A549 (cell line): ENCODE data around the gene PMM2.

Experiments used
- CTCF ChIP-seq: fragments of >200 bp; sonication (Bioruptor Twin); formaldehyde crosslinking; IDR thresholded peaks from 3 replicates; pipeline ENCODE4 v1.5.1; 2016
- ELK1 ChIP-seq: fragments of 150-350 bp; IDR thresholded peaks from 2 replicates; pipeline ENCODE4 v1.6.1; 2014; ENCODE audit warnings: low read depth, mild to moderate bottlenecking, low read length
- JUN ChIP-seq, 2 experiments: fragments of >200 bp; sonication (Bioruptor Twin); formaldehyde crosslinking; IDR thresholded peaks; 2 replicates in 1 of 2; 3 replicates in 1 of 2; pipeline ENCODE4 v1.6.1; 2016 to 2017
- MAZ ChIP-seq: fragments of 150-350 bp; IDR thresholded peaks from 2 replicates; pipeline ENCODE4 v1.6.1; 2014; ENCODE audit warnings: antibody characterized with exemption, low read depth, low read length, borderline replicate concordance
- PBX3 ChIP-seq: IDR thresholded peaks from 2 replicates; pipeline ENCODE4 v1.6.1; 2012
- REST ChIP-seq: fragments of 200-600 bp; sonication (generic); IDR thresholded peaks from 2 replicates; pipeline ENCODE4 v1.6.1; 2016; ENCODE audit warnings: antibody characterized with exemption, mild to moderate bottlenecking, moderate library complexity
- RFX5 ChIP-seq: fragments of 450-650 bp; IDR thresholded peaks from 2 replicates; pipeline ENCODE4 v1.7.1; 2014; ENCODE audit warnings: antibody characterized with exemption, mild to moderate bottlenecking, moderate library complexity
- RNF2 ChIP-seq: fragments of 200-600 bp; sonication (generic); IDR thresholded peaks from 2 replicates; pipeline ENCODE4 v1.6.1; 2016; ENCODE audit warnings: low read depth, mild to moderate bottlenecking, antibody characterized with exemption, moderate library complexity, borderline replicate concordance

GRCh38 chr16:8806272-8806983, 8.8 kb downstream of the PMM2 start:
- TF ChIP-seq CTCF (no peak), PBX3 (no peak), RNF2 (no peak), RFX5 (no peak), REST (no peak), ELK1 (no peak), MAZ (no peak), JUN (IDR thresholded peaks at IDR 0.05) (no peak)
